Measurements from ENCODE around the gene BCAN. TPM values are rescaled to one million over a fixed set of nuclear protein-coding genes. Genes with fewer than 3 reads are reported as not detected.

BCAN gene
- total and polyA plus RNA-seq, 2 experiments from 2014 or later: 0.23 to 0.86 TPM

- Histone ChIP-seq H3K4me3 (no peak overlapping the region), H3K4me1 (ENCODE audit: low read depth) (peaks cover 69% of the 10 kb centered on the region), H3K36me3 (peaks cover 17% of the 10 kb centered on the region), H3K27me3 (no peaks in the 10 kb centered on the region), H3K9me3 (ENCODE audit: low read depth) (no peaks in the 10 kb centered on the region), H3K27ac (peak overlapping the region; percentile 100)
- no peak for DNase-seq (ENCODE audit: low read depth in 1 of 2, low spot score in 1 of 2)
- TF ChIP-seq CTCF (IDR thresholded peaks at IDR 0.05; ENCODE audit: low read depth, low read length): no peak
Observed at GRCh38 chr1:156671804-156672203, 29.9 kb downstream of the BCAN start.

DNA sequence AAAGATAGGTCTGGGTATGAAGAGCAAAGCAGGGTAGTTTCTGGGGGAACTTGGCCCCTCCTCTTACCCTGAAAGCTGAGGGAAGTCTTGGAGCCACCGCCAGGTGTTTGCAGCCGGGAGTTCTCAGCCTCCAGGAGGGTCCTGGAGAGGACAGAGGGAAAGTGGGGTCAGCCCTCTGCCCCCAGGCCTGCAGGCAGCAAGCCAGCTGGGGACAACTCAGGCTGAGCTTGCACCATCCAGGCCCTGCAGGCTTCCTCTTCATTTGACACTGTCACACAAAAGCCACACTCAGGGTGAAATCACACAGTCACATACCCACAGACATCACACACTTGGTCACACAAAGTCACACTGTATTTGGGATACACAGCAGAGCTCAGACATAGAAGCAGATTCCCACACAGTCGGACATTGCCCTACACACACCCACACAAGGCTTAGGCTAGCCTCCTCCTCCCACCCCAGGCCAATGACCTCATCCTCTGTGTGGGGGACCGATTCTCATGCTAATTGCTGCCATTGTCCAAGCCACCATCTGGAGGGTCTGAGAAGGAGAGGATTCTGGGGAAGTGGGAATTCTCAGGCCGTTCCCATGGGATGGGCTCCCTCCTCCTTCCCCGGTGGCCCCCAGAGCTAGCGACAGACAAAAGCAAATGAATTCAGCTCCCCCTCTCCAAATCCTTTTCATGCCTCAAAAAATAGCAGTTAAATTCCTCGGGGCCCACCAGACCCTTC is 31.6 kb downstream of the BCAN start:
- H3K27me3 ChIP-seq: no peaks in the 10 kb centered on the region
- no peaks in the 10 kb centered on the region for H3K9me3 ChIP-seq (ENCODE audit: low read depth)
- peaks cover 57% of the 10 kb centered on the region for H3K4me1 ChIP-seq (ENCODE audit: low read depth)
- DNase-seq (ENCODE audit: low read depth in 1 of 2, low spot score in 1 of 2): peak in 1 of 2 donors; percentile 32
- TF ChIP-seq CTCF (IDR thresholded peaks at IDR 0.05; ENCODE audit: low read depth, low read length): no peak
- peak overlapping the region; percentile 84 for H3K27ac ChIP-seq
- peak overlapping the region; percentile 67 for H3K4me3 ChIP-seq
- H3K36me3 ChIP-seq: peaks cover 17% of the 10 kb centered on the region

GRCh38 chr1:156675210-156676113 is 33.5 kb downstream of the BCAN start:
- DNase-seq (ENCODE audit: low read depth in 1 of 2, low spot score in 1 of 2): peak; percentile 51 to 57
- Histone ChIP-seq H3K27ac (peak overlapping the region; percentile 84), H3K27me3 (no peaks in the 10 kb centered on the region), H3K4me3 (peak overlapping the region; percentile 67), H3K36me3 (peaks cover 17% of the 10 kb centered on the region), H3K9me3 (ENCODE audit: low read depth) (no peaks in the 10 kb centered on the region), H3K4me1 (ENCODE audit: low read depth) (peaks cover 37% of the 10 kb centered on the region)
- no peak for TF ChIP-seq CTCF (IDR thresholded peaks at IDR 0.05; ENCODE audit: low read depth, low read length)

GRCh38 chr1:156676114-156676819 is 34.4 kb downstream of the BCAN start:
- peak overlapping the region; percentile 84 for H3K27ac ChIP-seq
- H3K36me3 ChIP-seq: peaks cover 17% of the 10 kb centered on the region
- no peaks in the 10 kb centered on the region for H3K9me3 ChIP-seq (ENCODE audit: low read depth)
- peak in 1 of 2 donors; percentile 32 for DNase-seq (ENCODE audit: low read depth in 1 of 2, low spot score in 1 of 2)
- H3K27me3 ChIP-seq: no peaks in the 10 kb centered on the region
- peaks cover 29% of the 10 kb centered on the region for H3K4me1 ChIP-seq (ENCODE audit: low read depth)
- no peak for TF ChIP-seq CTCF (IDR thresholded peaks at IDR 0.05; ENCODE audit: low read depth, low read length)
- H3K4me3 ChIP-seq: peak overlapping the region; percentile 67
